ENCODE data around the gene CELF4. TPM values are rescaled to one million over a fixed set of nuclear protein-coding genes. Genes with fewer than 3 reads are reported as not detected.

CELF4 gene
- total and polyA plus RNA-seq, 2 donors (not counting 3 experiments of a cell fraction or from before 2014, with no cell fraction given): not detected

- Histone ChIP-seq H3K27me3 (ENCODE audit: control insufficient read depth in 2 of 2, insufficient read depth in 2 of 2, low read length in 2 of 2) (no peaks in the 10 kb centered on the region), H3K79me2 (ENCODE audit: control insufficient read depth, insufficient read depth, low read length) (no peaks in the 10 kb centered on the region), H2AFZ (ENCODE audit: low read depth, low read length) (no peak overlapping the region), H3K9ac (replicated peaks; ENCODE audit: extremely low read depth, insufficient read depth, low read length) (no peak overlapping the region), H3K27ac (ENCODE audit: insufficient read depth, low read depth, low read length) (no peak overlapping the region), H3K4me3 (replicated peaks in 1 of 3; ENCODE audit: insufficient read depth in 1 of 3, low read depth in 1 of 3, low read length in 3 of 3) (no peak overlapping the region), H3K4me1 (ENCODE audit: control insufficient read depth, extremely low read depth, insufficient read depth, low read length) (no peaks in the 10 kb centered on the region), H3K9me1 (replicated peaks; ENCODE audit: control insufficient read depth, extremely low read depth, insufficient read depth, low read length) (no peaks in the 10 kb centered on the region), H3K9me3 (replicated peaks; ENCODE audit: control insufficient read depth, insufficient read depth, low read length) (no peaks in the 10 kb centered on the region), H3K36me3 (ENCODE audit: control insufficient read depth in 2 of 2, extremely low read depth in 1 of 2, insufficient read depth in 2 of 2, low read length in 2 of 2) (no peaks in the 10 kb centered on the region), H4K20me1 (replicated peaks; ENCODE audit: control insufficient read depth, extremely low read depth, insufficient read depth, low read length) (no peaks in the 10 kb centered on the region), H3K4me2 (ENCODE audit: insufficient read depth, low read length) (no peak overlapping the region)
- dilution Hi-C loops (cut with MboI; ENCODE audit: extremely low pct_ligation_motif_present, low sequenced_read_pairs): no loop called here
- ChIA-PET CTCF (interaction anchor here (1.3 kb wide), 1 partner anchor 13 kb away, joined by 3 read pairs; no protein-coding TSS in a partner anchor), POLR2A (no interaction called here)
- no peak for TF ChIP-seq JUN (IDR thresholded peaks at IDR 0.05; ENCODE audit: borderline replicate concordance, insufficient read depth, insufficient read length, low read depth)
- TF ChIP-seq GATA2 (IDR thresholded peaks at IDR 0.05; ENCODE audit: insufficient read depth, insufficient read length, low read depth, low read length): no peak
- no peak for TF ChIP-seq POLR2AphosphoS5 (IDR thresholded peaks at IDR 0.05; ENCODE audit: insufficient read depth, low read depth, low read length)
- no peak for TF ChIP-seq EZH2 (IDR thresholded peaks at IDR 0.05; ENCODE audit: borderline replicate concordance, low read depth, low read length, severe bottlenecking)
- TF ChIP-seq FOS (IDR thresholded peaks at IDR 0.05; ENCODE audit: borderline replicate concordance, insufficient read depth, low read length): no peak
- no peak for TF ChIP-seq MYC (IDR thresholded peaks at IDR 0.05; ENCODE audit: low read depth, low read length)
- TF ChIP-seq POLR2A (IDR thresholded peaks at IDR 0.05; ENCODE audit: low read depth, low read length): no peak
- TF ChIP-seq CTCF (IDR thresholded peaks at IDR 0.05; ENCODE audit: extremely low read depth in 1 of 2, insufficient read depth in 1 of 2, low read depth in 1 of 2, low read length in 2 of 2): no peak
- no peak for TF ChIP-seq MAX (IDR thresholded peaks at IDR 0.05; ENCODE audit: insufficient read depth, insufficient read length)
- DNase-seq (ENCODE audit: low read depth, low spot score): no peak
- FAIRE-seq: no peak
- BruUV-seq (replicated peaks): no TSS peak
- intact Hi-C loops (cut with micrococcal nuclease): no loop called here
Observed at GRCh38 chr18:37550118-37550875, 15.3 kb downstream of the CELF4 start.
